Loucy (cell line): ENCODE data around the gene RABGGTA.

Experiments
- H2AFZ ChIP-seq: fragments of 200-600 bp; sonication (generic); 2 replicates; pipeline ENCODE4 v1.6.0; 2016; ENCODE audit warnings: antibody characterized with exemption, mild to moderate bottlenecking, low read length, moderate library complexity
- H3F3A ChIP-seq: fragments of 200-600 bp; 2 replicates; pipeline ENCODE4 v1.6.0; 2016; ENCODE audit warnings: antibody characterized with exemption, low read depth, mild to moderate bottlenecking
- H3K27me3 ChIP-seq: fragments of 200-600 bp; sonication (generic); 2 replicates; pipeline ENCODE4 v1.6.1; 2014; ENCODE audit warnings: low read length, mild to moderate bottlenecking; ENCODE audit not compliant: insufficient read depth, poor library complexity, severe bottlenecking
- H3K36me3 ChIP-seq: fragments of 200-600 bp; sonication (generic); 2 replicates; pipeline ENCODE4 v1.6.1; 2016; ENCODE audit warnings: low read length; ENCODE audit not compliant: insufficient read depth
- H3K4me1 ChIP-seq: fragments of 200-600 bp; sonication (generic); 2 replicates; pipeline ENCODE4 v1.5.1; 2014; ENCODE audit warnings: low read length, mild to moderate bottlenecking; ENCODE audit not compliant: insufficient read depth, poor library complexity, severe bottlenecking
- H3K4me2 ChIP-seq: fragments of 200-600 bp; sonication (generic); 2 replicates; pipeline ENCODE4 v1.6.0; 2014; ENCODE audit warnings: antibody characterized with exemption, low read length, low read depth, mild to moderate bottlenecking; ENCODE audit not compliant: poor library complexity, severe bottlenecking
- H3K4me3 ChIP-seq: fragments of 200-600 bp; sonication (generic); 2 replicates; pipeline ENCODE4 v1.5.1; 2014; ENCODE audit warnings: low read length, mild to moderate bottlenecking, mixed read lengths; ENCODE audit not compliant: poor library complexity, severe bottlenecking
- H3K79me2 ChIP-seq: fragments of 200-600 bp; sonication (generic); 2 replicates; pipeline ENCODE4 v1.6.1; 2014; ENCODE audit warnings: low read length; ENCODE audit not compliant: insufficient read depth
- H3K9ac ChIP-seq: fragments of 200-600 bp; sonication (generic); 2 replicates; pipeline ENCODE4 v1.6.0; 2014; ENCODE audit warnings: mild to moderate bottlenecking, low read depth, low read length, moderate library complexity; ENCODE audit not compliant: poor library complexity, severe bottlenecking
- H3K9me2 ChIP-seq: fragments of 200-600 bp; sonication (generic); replicated peaks from 2 replicates; pipeline ENCODE4 v1.6.1; 2016; ENCODE audit warnings: low read depth, low read length, mixed read lengths
- H3K9me3 ChIP-seq: fragments of 200-600 bp; sonication (generic); 2 replicates; pipeline ENCODE4 v1.6.1; 2014; ENCODE audit warnings: mild to moderate bottlenecking, antibody characterized with exemption, low read length, low read depth; ENCODE audit not compliant: insufficient read depth
- H4K20me1 ChIP-seq: fragments of 200-600 bp; sonication (generic); 2 replicates; pipeline ENCODE4 v1.6.0; 2014; ENCODE audit warnings: antibody characterized with exemption, low read length, mild to moderate bottlenecking; ENCODE audit not compliant: insufficient read depth, poor library complexity, severe bottlenecking
- EZH2phosphoT487 ChIP-seq: fragments of 200-600 bp; IDR thresholded peaks from 2 replicates; pipeline ENCODE4 v1.6.1; 2018; ENCODE audit warnings: antibody characterized with exemption, mild to moderate bottlenecking, moderate library complexity, borderline replicate concordance
- TF ChIP-seq, protein P1 (sequence below): fragments of 200-600 bp; sonication (generic); conservative IDR thresholded peaks from 2 replicates; pipeline ENCODE4 v1.5.1; 2014; ENCODE audit warnings: mild to moderate bottlenecking, antibody characterized with exemption, low read length

The RABGGTA gene

GRCh38 chr14:24241829-24242443 lies 29.5 kb downstream of the RABGGTA start:
- Histone ChIP-seq H4K20me1 (peaks cover 20% of the 10 kb centered on the region), H3K79me2 (peaks cover 35% of the 10 kb centered on the region), H2AFZ (peak overlapping the region; percentile 82), H3K9me3 (no peaks in the 10 kb centered on the region), H3K4me3 (peak overlapping the region; percentile 89), H3K9me2 (no peaks in the 10 kb centered on the region), H3K4me2 (peak overlapping the region; percentile 97), H3K27me3 (no peaks in the 10 kb centered on the region), H3F3A (0 out of 2 replicates have a peak, but pooled peaks cover 3% of the 10 kb centered on the region), H3K4me1 (peaks cover 36% of the 10 kb centered on the region), H3K9ac (peak overlapping the region; percentile 86), H3K36me3 (peaks cover 37% of the 10 kb centered on the region; the same call in 1 of the 2 replicates)
- TF ChIP-seq EZH2phosphoT487: no peak
- TF ChIP-seq, protein P1, sequence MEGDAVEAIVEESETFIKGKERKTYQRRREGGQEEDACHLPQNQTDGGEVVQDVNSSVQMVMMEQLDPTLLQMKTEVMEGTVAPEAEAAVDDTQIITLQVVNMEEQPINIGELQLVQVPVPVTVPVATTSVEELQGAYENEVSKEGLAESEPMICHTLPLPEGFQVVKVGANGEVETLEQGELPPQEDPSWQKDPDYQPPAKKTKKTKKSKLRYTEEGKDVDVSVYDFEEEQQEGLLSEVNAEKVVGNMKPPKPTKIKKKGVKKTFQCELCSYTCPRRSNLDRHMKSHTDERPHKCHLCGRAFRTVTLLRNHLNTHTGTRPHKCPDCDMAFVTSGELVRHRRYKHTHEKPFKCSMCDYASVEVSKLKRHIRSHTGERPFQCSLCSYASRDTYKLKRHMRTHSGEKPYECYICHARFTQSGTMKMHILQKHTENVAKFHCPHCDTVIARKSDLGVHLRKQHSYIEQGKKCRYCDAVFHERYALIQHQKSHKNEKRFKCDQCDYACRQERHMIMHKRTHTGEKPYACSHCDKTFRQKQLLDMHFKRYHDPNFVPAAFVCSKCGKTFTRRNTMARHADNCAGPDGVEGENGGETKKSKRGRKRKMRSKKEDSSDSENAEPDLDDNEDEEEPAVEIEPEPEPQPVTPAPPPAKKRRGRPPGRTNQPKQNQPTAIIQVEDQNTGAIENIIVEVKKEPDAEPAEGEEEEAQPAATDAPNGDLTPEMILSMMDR: peak; percentile 32; the same call in 1 of the 2 replicates

GRCh38 chr14:24240110-24240918 lies 31.1 kb downstream of the RABGGTA start:
- H3K9me3 ChIP-seq: no peaks in the 10 kb centered on the region
- H3K4me1 ChIP-seq: peaks cover 42% of the 10 kb centered on the region
- no peaks in the 10 kb centered on the region for H3K9me2 ChIP-seq
- H3K4me2 ChIP-seq: peak overlapping the region; percentile 97
- H3F3A ChIP-seq: 0 out of 2 replicates have a peak, but pooled peaks cover 3% of the 10 kb centered on the region
- peaks cover 49% of the 10 kb centered on the region; the same call in 1 of the 2 replicates for H3K36me3 ChIP-seq
- peaks cover 20% of the 10 kb centered on the region for H4K20me1 ChIP-seq
- no peaks in the 10 kb centered on the region for H3K27me3 ChIP-seq
- TF ChIP-seq, protein P1: no peak
- no peak for TF ChIP-seq EZH2phosphoT487
- peak overlapping the region; percentile 86 for H3K9ac ChIP-seq
- H2AFZ ChIP-seq: no peak overlapping the region
- peaks cover 49% of the 10 kb centered on the region for H3K79me2 ChIP-seq
- H3K4me3 ChIP-seq: peak overlapping the region; percentile 89

- Histone ChIP-seq H2AFZ (no peak overlapping the region), H3K4me1 (peaks cover 59% of the 10 kb centered on the region), H3K4me3 (no peak overlapping the region), H3K36me3 (peaks cover 49% of the 10 kb centered on the region; the same call in 1 of the 2 replicates), H4K20me1 (peaks cover 20% of the 10 kb centered on the region), H3K79me2 (peaks cover 66% of the 10 kb centered on the region), H3K4me2 (peak overlapping the region; percentile 97), H3K9ac (no peak overlapping the region), H3F3A (0 out of 2 replicates have a peak, but pooled peaks cover 3% of the 10 kb centered on the region), H3K9me2 (no peaks in the 10 kb centered on the region), H3K27me3 (no peaks in the 10 kb centered on the region), H3K9me3 (no peaks in the 10 kb centered on the region)
- TF ChIP-seq, protein P1: no peak
- TF ChIP-seq EZH2phosphoT487: no peak
Observed at GRCh38 chr14:24238527-24239037, 32.8 kb downstream of the RABGGTA start.
